Left renal cortex interstitium (tissue), 4 donors: ENCODE data around the gene OR5K4. TPM values are rescaled to one million over a fixed set of nuclear protein-coding genes. Genes with fewer than 3 reads are reported as not detected.

ENCODE experiments used
- DNase-seq, 4 donors: peaks; one replicate each; pipeline ENCODE4 v3.0.0-alpha.2; 2013; ENCODE audit warnings: low read depth in 4 of 4, low spot score in 2 of 4, missing footprints in 1 of 4
- polyA plus RNA-seq, 4 donors: library from polyadenylated mRNA; unstranded; fragments of 120-200 nt; gene quantifications; one replicate each; pipeline ENCODE4 v1.2.1, GENCODE V29; 2013; ENCODE audit not compliant: insufficient read length in 4 of 4

OR5K4 gene
- polyA plus RNA-seq = not detected

GRCh38 chr3:98353554-98353953 is at the start of gene OR5K4:
Gene OR5K4 (plus strand): TSS chr3:98353854. CDS start chr3:98353854, 0 bp downstream.
- DNase-seq = no peak

- no peak for DNase-seq
Measured at GRCh38 chr3:98322101-98322500, 31.6 kb upstream of the OR5K4 start.

GRCh38 chr3:98322686-98323085 is 31.0 kb upstream of the OR5K4 start:
- DNase-seq = no peak

- DNase-seq = no peak
Measured at GRCh38 chr3:98323425-98323824, 30.2 kb upstream of the OR5K4 start.

- no peak for DNase-seq
Measured at GRCh38 chr3:98325055-98325454, 28.6 kb upstream of the OR5K4 start.

- no peak for DNase-seq
Measured at GRCh38 chr3:98326105-98326893, 27.4 kb upstream of the OR5K4 start.

- DNase-seq = no peak
Measured at GRCh38 chr3:98326945-98327344, 26.7 kb upstream of the OR5K4 start.

GRCh38 chr3:98328933-98329332 is 24.7 kb upstream of the OR5K4 start:
- no peak for DNase-seq

GRCh38 chr3:98329392-98330124 is 24.1 kb upstream of the OR5K4 start:
- peak in 3 of 4 donors; percentile 19 to 38 (median 37) for DNase-seq

- no peak for DNase-seq
Measured at GRCh38 chr3:98331329-98331728, 22.3 kb upstream of the OR5K4 start.

- DNase-seq = no peak
Measured at GRCh38 chr3:98333989-98334606, 19.6 kb upstream of the OR5K4 start.

GRCh38 chr3:98339031-98339430 is 14.6 kb upstream of the OR5K4 start:
- DNase-seq = no peak

GRCh38 chr3:98341758-98342157 is 11.9 kb upstream of the OR5K4 start:
- DNase-seq = no peak

- DNase-seq = peak in 1 of 4 donors; percentile 33
Measured at GRCh38 chr3:98343647-98344507, 9.8 kb upstream of the OR5K4 start.

- DNase-seq = no peak
Measured at GRCh38 chr3:98350082-98350481, 3.6 kb upstream of the OR5K4 start.

- no peak for DNase-seq
Measured at GRCh38 chr3:98359250-98359649, 5.6 kb downstream of the OR5K4 start.

GRCh38 chr3:98359993-98360675 is 6.5 kb downstream of the OR5K4 start:
- no peak for DNase-seq

GRCh38 chr3:98360681-98361080 is 7.0 kb downstream of the OR5K4 start:
- DNase-seq = no peak

- no peak for DNase-seq
Measured at GRCh38 chr3:98361289-98361688, 7.6 kb downstream of the OR5K4 start.
